H9 (cell line): Measurements from ENCODE around the gene ACTBL2. TPM values are rescaled to one million over a fixed set of nuclear protein-coding genes. Genes with fewer than 3 reads are reported as not detected.

ENCODE experiments used
- DNase-seq: peaks from one replicate; pipeline ENCODE4 v3.0.0-alpha.2; 2017
- H2AFZ ChIP-seq: one replicate; pipeline ENCODE4 v1.6.1; 2013; ENCODE audit warnings: mild to moderate bottlenecking, low read length, control low read depth, moderate library complexity
- H2AK5ac ChIP-seq: 2 replicates; pipeline ENCODE4 v1.6.1; 2013; ENCODE audit warnings: low read length, control low read depth, mixed read lengths; ENCODE audit not compliant: insufficient read length
- H2BK120ac ChIP-seq: one replicate; pipeline ENCODE4 v1.6.1; 2013; ENCODE audit warnings: low read depth, mild to moderate bottlenecking, low read length, control low read depth, inconsistent platforms; ENCODE audit not compliant: poor library complexity, severe bottlenecking
- H2BK12ac ChIP-seq: 2 replicates; pipeline ENCODE4 v1.6.1; 2013; ENCODE audit warnings: low read length, control low read depth, mixed read lengths, low read depth; ENCODE audit not compliant: insufficient read length
- H2BK15ac ChIP-seq: 2 replicates; pipeline ENCODE4 v1.6.1; 2013; ENCODE audit warnings: low read depth, low read length, control low read depth
- H2BK20ac ChIP-seq: one replicate; pipeline ENCODE4 v1.6.1; 2013; ENCODE audit warnings: low read depth, mild to moderate bottlenecking, low read length, control low read depth, inconsistent platforms; ENCODE audit not compliant: poor library complexity, severe bottlenecking
- H2BK5ac ChIP-seq: 2 replicates; pipeline ENCODE4 v1.6.1; 2013; ENCODE audit warnings: low read length, control low read depth, mixed read lengths; ENCODE audit not compliant: insufficient read length
- H3K14ac ChIP-seq: 2 replicates; pipeline ENCODE4 v1.6.1; 2013; ENCODE audit warnings: low read length, control low read depth; ENCODE audit not compliant: insufficient read depth
- H3K18ac ChIP-seq: 2 replicates; pipeline ENCODE4 v1.6.1; 2013; ENCODE audit warnings: low read depth, mild to moderate bottlenecking, mixed read lengths, low read length, control low read depth; ENCODE audit not compliant: insufficient read length
- H3K23ac ChIP-seq: 2 replicates; pipeline ENCODE4 v1.6.1; 2013; ENCODE audit warnings: low read length, control low read depth, mixed read lengths, low read depth; ENCODE audit not compliant: insufficient read length
- H3K23me2 ChIP-seq: 2 replicates; pipeline ENCODE4 v1.6.1; 2013; ENCODE audit warnings: low read depth, mild to moderate bottlenecking, mixed read lengths, low read length, control low read depth; ENCODE audit not compliant: insufficient read length, poor library complexity, severe bottlenecking
- H3K27ac ChIP-seq: 2 replicates; pipeline ENCODE4 v1.5.1; 2013; ENCODE audit warnings: low read length, control low read depth, mixed read lengths, low read depth; ENCODE audit not compliant: insufficient read length
- H3K27me3 ChIP-seq: 2 replicates; pipeline ENCODE4 v1.6.1; 2013; ENCODE audit warnings: low read length, control low read depth, inconsistent platforms; ENCODE audit not compliant: insufficient read depth
- H3K4ac ChIP-seq: 2 replicates; pipeline ENCODE4 v1.6.1; 2013; ENCODE audit warnings: low read depth, mild to moderate bottlenecking, control low read depth, inconsistent platforms, low read length, moderate library complexity
- H3K4me1 ChIP-seq: 2 replicates; pipeline ENCODE4 v1.6.1; 2013; ENCODE audit warnings: low read length, control low read depth, inconsistent platforms; ENCODE audit not compliant: insufficient read depth
- H3K4me2 ChIP-seq: 2 replicates; pipeline ENCODE4 v1.6.1; 2013; ENCODE audit warnings: low read length, control low read depth, mixed read lengths; ENCODE audit not compliant: insufficient read length, insufficient read depth
- H3K56ac ChIP-seq: 2 replicates; pipeline ENCODE4 v1.6.1; 2013; ENCODE audit warnings: low read depth, mild to moderate bottlenecking, mixed read lengths, low read length, control low read depth; ENCODE audit not compliant: insufficient read length
- H3K79me1 ChIP-seq: 2 replicates; pipeline ENCODE4 v1.6.1; 2013; ENCODE audit warnings: low read depth, mild to moderate bottlenecking, moderate library complexity, low read length, control low read depth, inconsistent platforms; ENCODE audit not compliant: insufficient read depth, poor library complexity, severe bottlenecking
- H3K79me2 ChIP-seq: 2 replicates; pipeline ENCODE4 v1.6.1; 2013; ENCODE audit warnings: low read length, control low read depth, inconsistent platforms; ENCODE audit not compliant: insufficient read depth
- H3K9ac ChIP-seq: 2 replicates; pipeline ENCODE4 v1.6.1; 2013; ENCODE audit warnings: low read length, control low read depth, mixed read lengths; ENCODE audit not compliant: insufficient read length; ENCODE audit errors: extremely low read depth
- H3K9me3 ChIP-seq: one replicate; pipeline ENCODE4 v1.6.1; 2013; ENCODE audit warnings: low read depth, low read length, inconsistent platforms; ENCODE audit not compliant: control insufficient read depth
- H3T11ph ChIP-seq: one replicate; pipeline ENCODE4 v1.6.1; 2013; ENCODE audit warnings: mild to moderate bottlenecking, low read length, control low read depth, inconsistent platforms
- H4K20me1 ChIP-seq: one replicate; pipeline ENCODE4 v1.6.1; 2013; ENCODE audit not compliant: control insufficient read depth, insufficient read length, insufficient read depth
- H4K5ac ChIP-seq: 2 replicates; pipeline ENCODE4 v1.6.1; 2013; ENCODE audit warnings: low read depth, mild to moderate bottlenecking, mixed read lengths, low read length, control low read depth; ENCODE audit not compliant: insufficient read length
- H4K8ac ChIP-seq: replicated peaks from 2 replicates; pipeline ENCODE4 v1.6.1; 2013; ENCODE audit warnings: low read length, control low read depth, mixed read lengths, low read depth; ENCODE audit not compliant: insufficient read length
- H4K91ac ChIP-seq: 2 replicates; pipeline ENCODE4 v1.6.1; 2013; ENCODE audit warnings: low read depth, mild to moderate bottlenecking, moderate library complexity, mixed read lengths, low read length, control low read depth; ENCODE audit not compliant: insufficient read length
- H3K27ac Mint-ChIP-seq, 3 experiments: 2 replicates in 2 of 3; 3 replicates in 1 of 3; pipeline ENCODE4 v1.8.0; 2020 to 2021; ENCODE audit warnings: mixed read lengths in 3 of 3, mild to moderate bottlenecking in 1 of 3, moderate library complexity in 1 of 3
- H3K27me3 Mint-ChIP-seq: 2 replicates; pipeline ENCODE4 v1.8.0; 2021; ENCODE audit warnings: low read depth, mild to moderate bottlenecking, moderate library complexity, mixed read lengths
- H3K36me3 Mint-ChIP-seq, 3 experiments: 2 replicates in 2 of 3; 3 replicates in 1 of 3; pipeline ENCODE4 v1.8.0; 2020 to 2021; ENCODE audit warnings: low read depth in 3 of 3, mixed read lengths in 3 of 3; ENCODE audit not compliant: insufficient read depth in 1 of 3
- H3K4me1 Mint-ChIP-seq, 2 experiments: 2 replicates each; pipeline ENCODE4 v1.8.0; 2020; ENCODE audit warnings: mixed read lengths in 2 of 2
- H3K4me3 Mint-ChIP-seq, 2 experiments: 2 replicates in 1 of 2; 3 replicates in 1 of 2; pipeline ENCODE4 v1.8.0; 2020 to 2021; ENCODE audit warnings: mild to moderate bottlenecking in 2 of 2, mixed read lengths in 2 of 2, moderate library complexity in 1 of 2
- H3K9me3 Mint-ChIP-seq, 2 experiments: 2 replicates in 1 of 2; 3 replicates in 1 of 2; pipeline ENCODE4 v1.8.0; 2020; ENCODE audit warnings: mild to moderate bottlenecking in 2 of 2, mixed read lengths in 2 of 2, moderate library complexity in 1 of 2
- CTCF ChIP-seq: fragments of 200-600 bp; sonication (generic); conservative IDR thresholded peaks from 3 replicates; pipeline ENCODE4 v1.8.0; 2021; ENCODE audit warnings: antibody characterized with exemption, mild to moderate bottlenecking
- WGBS: extraction: QIAGEN DNeasy Blood & Tissue Kit; methylation state at CpG from one replicate; pipeline ENCODE4 v1.1.7; 2013; ENCODE audit warnings: missing lambda C conversion rate, low lambda C conversion rate, mixed read lengths; ENCODE audit not compliant: insufficient read length; ENCODE audit errors: extremely low coverage; 5-methylcytosine and 5-hydroxymethylcytosine counted together
- total RNA-seq: library from RNA; stranded (reverse); gene quantifications from 2 replicates; pipeline ENCODE4 v1.2.1, GENCODE V29; 2021

Gene ACTBL2
- total RNA-seq, 1 experiment from 2014 or later, result not detected

- Histone ChIP-seq H4K8ac (no peak overlapping the region), H3K27me3 (no peaks in the 10 kb centered on the region), H3K23me2 (no peaks in the 10 kb centered on the region), H3K4me2 (no peak overlapping the region), H4K91ac (no peak overlapping the region), H3K79me2 (no peaks in the 10 kb centered on the region), H3K9ac (no peak overlapping the region), H3T11ph (no peak overlapping the region), H2BK12ac (no peak overlapping the region), H2AFZ (no peak overlapping the region), H2BK5ac (no peak overlapping the region), H3K9me3 (no peaks in the 10 kb centered on the region), H2AK5ac (no peak overlapping the region), H2BK20ac (no peak overlapping the region), H4K5ac (no peak overlapping the region), H3K18ac (no peak overlapping the region), H3K4me1 (no peaks in the 10 kb centered on the region), H2BK15ac (no peak overlapping the region), H3K27ac (no peak overlapping the region), H3K79me1 (no peaks in the 10 kb centered on the region), H3K14ac (no peak overlapping the region), H3K4ac (no peak overlapping the region), H3K23ac (no peak overlapping the region), H3K56ac (no peak overlapping the region), H2BK120ac (no peak overlapping the region), H4K20me1 (no peaks in the 10 kb centered on the region)
- Mint-ChIP-seq H3K4me3 (no peak overlapping the region), H3K36me3 (peaks cover 6 to 7% (median 6%) of the 10 kb centered on the region in 3 experiments), H3K4me1 (no peaks in the 10 kb centered on the region), H3K27me3 (no peaks in the 10 kb centered on the region; the same call in 1 of the 2 replicates), H3K9me3 (peaks cover 4 to 13% of the 10 kb centered on the region in 2 experiments), H3K27ac (no peak overlapping the region)
- DNase-seq, result no peak
- TF ChIP-seq CTCF, result no peak
- no CpG with 5 or more reads among the region's 2 CpGs for WGBS
Observed at GRCh38 chr5:57513785-57514184, 31.2 kb upstream of the ACTBL2 start.
